Right hindlimb (tissue), 1 donor: ENCODE measurements around the gene RXFP4.

Experiments used
- DNase-seq: peaks from one replicate; pipeline ENCODE4 v3.0.0-alpha.2; 2018

The RXFP4 gene

GRCh38 chr1:155961937-155962336 is 20.5 kb downstream of the RXFP4 start:
- DNase-seq: no peak

GRCh38 chr1:155962599-155963211 is 21.3 kb downstream of the RXFP4 start:
- DNase-seq: no peak

- DNase-seq: no peak
Measured at GRCh38 chr1:155964193-155964592, 22.8 kb downstream of the RXFP4 start.

- DNase-seq: no peak
Measured at GRCh38 chr1:155966135-155966534, 24.7 kb downstream of the RXFP4 start.

GRCh38 chr1:155966750-155967149 is 25.3 kb downstream of the RXFP4 start:
- DNase-seq: no peak

GRCh38 chr1:155967341-155968050 is 26.1 kb downstream of the RXFP4 start:
- no peak for DNase-seq

- no peak for DNase-seq
Measured at GRCh38 chr1:155968051-155968400, 26.6 kb downstream of the RXFP4 start.

GRCh38 chr1:155968670-155969069 is 27.2 kb downstream of the RXFP4 start:
- DNase-seq: peak; percentile 92

- no peak for DNase-seq
Measured at GRCh38 chr1:155969377-155969791, 27.9 kb downstream of the RXFP4 start.

- DNase-seq: peak; percentile 54
Measured at GRCh38 chr1:155970531-155971167, 29.2 kb downstream of the RXFP4 start.

GRCh38 chr1:155971910-155972809 is 30.7 kb downstream of the RXFP4 start:
- no peak for DNase-seq

- DNase-seq: no peak
Measured at GRCh38 chr1:155973723-155974122, 32.3 kb downstream of the RXFP4 start.

- peak; percentile 78 for DNase-seq
Measured at GRCh38 chr1:155974208-155975115, 33.0 kb downstream of the RXFP4 start.

GRCh38 chr1:155975375-155976061 is 34.1 kb downstream of the RXFP4 start:
- no peak for DNase-seq

GRCh38 chr1:155976062-155976912 is 34.8 kb downstream of the RXFP4 start:
- peak; percentile 86 for DNase-seq

- DNase-seq: no peak
Measured at GRCh38 chr1:155976913-155977689, 35.7 kb downstream of the RXFP4 start.

- peak; percentile 75 for DNase-seq
Measured at GRCh38 chr1:155977690-155978324, 36.4 kb downstream of the RXFP4 start.

- DNase-seq: peak; percentile 88
Measured at GRCh38 chr1:155978325-155978972, 37.0 kb downstream of the RXFP4 start, which contains the start of gene ARHGEF2. TSS of gene ARHGEF2 (minus strand) at chr1:155978547. CDS start at chr1:155978427, 120 bp downstream.
